ENCODE measurements around the gene ARL15. TPM values are rescaled to one million over a fixed set of nuclear protein-coding genes. Genes with fewer than 3 reads are reported as not detected.
"Not testable (repeated sequence)": the region's sequence is repeated elsewhere in the genome, so short reads cannot be mapped to it uniquely, and the experiment has no call there.

ARL15 gene
- total RNA-seq, 1 experiment from 2014 or later = 140 TPM

- Mint-ChIP-seq H3K4me3 (ENCODE audit: unreplicated experiment) (no peak overlapping the region), H3K4me1 (ENCODE audit: low read depth, unreplicated experiment) (peaks cover 10% of the 10 kb centered on the region), H3K36me3 (ENCODE audit: insufficient read depth, unreplicated experiment) (peaks cover 40% of the 10 kb centered on the region), H3K9me3 (ENCODE audit: unreplicated experiment) (peaks cover 8% of the 10 kb centered on the region), H3K27ac (ENCODE audit: unreplicated experiment) (no peak overlapping the region), H3K27me3 (ENCODE audit: insufficient read depth, unreplicated experiment) (no peaks in the 10 kb centered on the region)
- H3K9me3 ChIP-seq = no peaks in the 10 kb centered on the region
- CTCF ChIA-PET = no interaction called here
- intact Hi-C loops (cut with micrococcal nuclease; ENCODE audit: unreplicated experiment) = no loop called here
- no peak overlapping the region for H3K4me3 ChIP-seq (ENCODE audit: low read depth, low read length)
- POLR2A ChIA-PET = no interaction called here
- H3K4me1 ChIP-seq = no peaks in the 10 kb centered on the region
- H3K27me3 ChIP-seq (replicated peaks; ENCODE audit: control insufficient read depth, insufficient read depth, low read length) = no peaks in the 10 kb centered on the region
- no peak for DNase-seq
- BruUV-seq (replicated peaks) = no TSS peak
- TF ChIP-seq CTCF (IDR thresholded peaks at IDR 0.05; ENCODE audit: insufficient read depth in 1 of 2, low read depth in 1 of 2, low read length in 1 of 2, severe bottlenecking in 1 of 2, unreplicated experiment in 1 of 2) = no peak
- no peaks in the 10 kb centered on the region for H3K36me3 ChIP-seq (ENCODE audit: control insufficient read depth, insufficient read depth, low read length)
Measured at GRCh38 chr5:53985796-53986195, 324.6 kb downstream of the ARL15 start.

DNA sequence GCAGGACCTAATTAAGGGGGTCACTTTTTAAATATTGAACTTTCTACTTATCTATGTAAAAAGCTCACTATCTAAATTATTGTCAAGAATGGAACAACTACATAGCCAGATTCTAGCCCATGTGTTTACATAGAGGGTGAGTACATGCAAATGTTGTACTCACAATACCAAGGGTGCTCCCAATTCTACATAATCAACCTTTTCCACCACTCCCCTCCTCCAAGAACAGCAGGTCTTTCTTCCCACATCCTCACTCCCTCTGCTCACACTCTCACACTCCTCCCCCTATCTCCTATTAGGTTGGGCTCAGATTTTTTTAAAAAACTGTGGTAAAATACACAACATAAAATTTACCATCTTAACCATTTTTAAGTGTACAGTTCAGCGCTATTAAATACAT lies 325.4 kb downstream of the ARL15 start:
- no peak overlapping the region for H3K4me3 ChIP-seq (ENCODE audit: low read depth, low read length)
- H3K4me1 Mint-ChIP-seq (ENCODE audit: low read depth, unreplicated experiment) = peaks cover 10% of the 10 kb centered on the region
- BruUV-seq (replicated peaks) = no TSS peak
- ChIA-PET POLR2A (no interaction called here), CTCF (no interaction called here)
- peaks cover 40% of the 10 kb centered on the region for H3K36me3 Mint-ChIP-seq (ENCODE audit: insufficient read depth, unreplicated experiment)
- no peak for DNase-seq
- intact Hi-C loops (cut with micrococcal nuclease; ENCODE audit: unreplicated experiment) = no loop called here
- peaks cover 8% of the 10 kb centered on the region for H3K9me3 Mint-ChIP-seq (ENCODE audit: unreplicated experiment)
- TF ChIP-seq CTCF (IDR thresholded peaks at IDR 0.05; ENCODE audit: insufficient read depth in 1 of 2, low read depth in 1 of 2, low read length in 1 of 2, severe bottlenecking in 1 of 2, unreplicated experiment in 1 of 2) = no peak
- H3K27me3 Mint-ChIP-seq (ENCODE audit: insufficient read depth, unreplicated experiment) = no peaks in the 10 kb centered on the region
- no peaks in the 10 kb centered on the region for H3K9me3 ChIP-seq
- H3K4me3 Mint-ChIP-seq (ENCODE audit: unreplicated experiment) = no peak overlapping the region
- H3K4me1 ChIP-seq = no peaks in the 10 kb centered on the region
- H3K27ac Mint-ChIP-seq (ENCODE audit: unreplicated experiment) = no peak overlapping the region
- H3K36me3 ChIP-seq (ENCODE audit: control insufficient read depth, insufficient read depth, low read length) = no peaks in the 10 kb centered on the region
- H3K27me3 ChIP-seq (replicated peaks; ENCODE audit: control insufficient read depth, insufficient read depth, low read length) = no peaks in the 10 kb centered on the region

DNA sequence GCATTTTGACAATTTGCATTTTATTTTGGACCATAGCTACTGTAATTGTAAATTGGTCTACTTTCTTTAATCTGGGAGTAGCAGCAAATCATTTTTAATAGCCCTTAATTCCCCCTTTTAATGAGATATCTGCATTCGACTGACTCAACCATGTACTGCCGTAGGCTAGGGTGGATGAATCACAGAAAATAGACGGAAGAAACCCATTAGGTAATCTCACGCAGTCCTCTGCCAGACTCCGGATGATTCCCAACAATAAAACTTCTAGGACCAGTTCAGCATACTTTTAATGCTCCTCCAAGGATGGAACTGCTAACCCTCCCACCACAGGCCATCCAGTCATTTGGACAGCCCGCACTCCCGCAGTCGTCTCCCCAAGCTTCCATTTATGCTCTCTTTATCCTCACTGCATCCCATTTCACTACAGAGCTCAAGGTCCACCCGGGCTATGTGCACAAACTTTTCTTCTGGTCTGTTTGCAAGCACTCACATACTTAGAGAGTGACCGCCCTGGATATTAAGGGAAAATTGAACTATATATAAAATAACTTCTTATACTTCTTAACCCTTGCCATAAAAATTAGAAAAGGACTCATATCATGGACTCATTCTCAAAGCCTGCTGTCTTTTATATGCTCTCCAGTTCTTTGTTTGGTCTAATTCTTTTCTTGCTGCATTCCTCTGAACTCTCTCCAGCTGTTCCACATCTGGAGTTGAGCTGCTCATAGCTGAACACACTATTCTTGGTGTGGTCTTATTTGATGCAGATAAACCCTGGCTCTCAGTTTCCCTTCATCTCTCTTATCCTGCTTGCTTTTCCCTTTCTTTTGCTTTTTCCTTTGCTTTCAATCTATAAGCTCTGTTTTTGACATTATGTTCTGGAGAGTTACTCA lies 326.6 kb downstream of the ARL15 start:
- H3K4me1 ChIP-seq = no peaks in the 10 kb centered on the region
- ChIA-PET CTCF (no interaction called here), POLR2A (no interaction called here)
- no peak for TF ChIP-seq CTCF (IDR thresholded peaks at IDR 0.05; ENCODE audit: insufficient read depth in 1 of 2, low read depth in 1 of 2, low read length in 1 of 2, severe bottlenecking in 1 of 2, unreplicated experiment in 1 of 2)
- Mint-ChIP-seq H3K9me3 (ENCODE audit: unreplicated experiment) (peaks cover 8% of the 10 kb centered on the region), H3K4me1 (ENCODE audit: low read depth, unreplicated experiment) (peaks cover 10% of the 10 kb centered on the region), H3K27me3 (ENCODE audit: insufficient read depth, unreplicated experiment) (no peaks in the 10 kb centered on the region), H3K36me3 (ENCODE audit: insufficient read depth, unreplicated experiment) (peaks cover 40% of the 10 kb centered on the region), H3K4me3 (ENCODE audit: unreplicated experiment) (no peak overlapping the region), H3K27ac (ENCODE audit: unreplicated experiment) (no peak overlapping the region)
- BruUV-seq (replicated peaks) = no TSS peak
- no peaks in the 10 kb centered on the region for H3K27me3 ChIP-seq (replicated peaks; ENCODE audit: control insufficient read depth, insufficient read depth, low read length)
- no peak overlapping the region for H3K4me3 ChIP-seq (ENCODE audit: low read depth, low read length)
- H3K36me3 ChIP-seq (ENCODE audit: control insufficient read depth, insufficient read depth, low read length) = no peaks in the 10 kb centered on the region
- intact Hi-C loops (cut with micrococcal nuclease; ENCODE audit: unreplicated experiment) = no loop called here
- no peak for DNase-seq
- no peaks in the 10 kb centered on the region for H3K9me3 ChIP-seq

- H3K9me3 Mint-ChIP-seq (ENCODE audit: unreplicated experiment); H3K4me1 ChIP-seq; POLR2A ChIA-PET; DNase-seq; CTCF ChIA-PET; H3K27me3 ChIP-seq (replicated peaks; ENCODE audit: control insufficient read depth, insufficient read depth, low read length); H3K36me3 ChIP-seq (ENCODE audit: control insufficient read depth, insufficient read depth, low read length); H3K4me3 ChIP-seq (ENCODE audit: low read depth, low read length); H3K9me3 ChIP-seq; H3K27ac Mint-ChIP-seq (ENCODE audit: unreplicated experiment); BruUV-seq (replicated peaks); H3K27me3 Mint-ChIP-seq (ENCODE audit: insufficient read depth, unreplicated experiment); H3K4me3 Mint-ChIP-seq (ENCODE audit: unreplicated experiment); intact Hi-C loops (cut with micrococcal nuclease; ENCODE audit: unreplicated experiment): not testable (repeated sequence)
- H3K4me1 Mint-ChIP-seq (ENCODE audit: low read depth, unreplicated experiment) = peaks cover 10% of the 10 kb centered on the region
- peaks cover 40% of the 10 kb centered on the region for H3K36me3 Mint-ChIP-seq (ENCODE audit: insufficient read depth, unreplicated experiment)
Measured at GRCh38 chr5:53982319-53982718, 328.1 kb downstream of the ARL15 start.

All from Caco-2 (cell line).